H9 (cell line): ENCODE data around the gene PAMR1. TPM values are rescaled to one million over a fixed set of nuclear protein-coding genes. Genes with fewer than 3 reads are reported as not detected.

Source experiments
- DNase-seq: peaks from one replicate; pipeline ENCODE4 v3.0.0-alpha.2; 2017
- H2AFZ ChIP-seq: one replicate; pipeline ENCODE4 v1.6.1; 2013; ENCODE audit warnings: mild to moderate bottlenecking, low read length, control low read depth, moderate library complexity
- H2AK5ac ChIP-seq: 2 replicates; pipeline ENCODE4 v1.6.1; 2013; ENCODE audit warnings: low read length, control low read depth, mixed read lengths; ENCODE audit not compliant: insufficient read length
- H2BK120ac ChIP-seq: one replicate; pipeline ENCODE4 v1.6.1; 2013; ENCODE audit warnings: low read depth, mild to moderate bottlenecking, low read length, control low read depth, inconsistent platforms; ENCODE audit not compliant: poor library complexity, severe bottlenecking
- H2BK12ac ChIP-seq: 2 replicates; pipeline ENCODE4 v1.6.1; 2013; ENCODE audit warnings: low read length, control low read depth, mixed read lengths, low read depth; ENCODE audit not compliant: insufficient read length
- H2BK15ac ChIP-seq: 2 replicates; pipeline ENCODE4 v1.6.1; 2013; ENCODE audit warnings: low read depth, low read length, control low read depth
- H2BK20ac ChIP-seq: one replicate; pipeline ENCODE4 v1.6.1; 2013; ENCODE audit warnings: low read depth, mild to moderate bottlenecking, low read length, control low read depth, inconsistent platforms; ENCODE audit not compliant: poor library complexity, severe bottlenecking
- H2BK5ac ChIP-seq: 2 replicates; pipeline ENCODE4 v1.6.1; 2013; ENCODE audit warnings: low read length, control low read depth, mixed read lengths; ENCODE audit not compliant: insufficient read length
- H3K14ac ChIP-seq: 2 replicates; pipeline ENCODE4 v1.6.1; 2013; ENCODE audit warnings: low read length, control low read depth; ENCODE audit not compliant: insufficient read depth
- H3K18ac ChIP-seq: 2 replicates; pipeline ENCODE4 v1.6.1; 2013; ENCODE audit warnings: low read depth, mild to moderate bottlenecking, mixed read lengths, low read length, control low read depth; ENCODE audit not compliant: insufficient read length
- H3K23ac ChIP-seq: 2 replicates; pipeline ENCODE4 v1.6.1; 2013; ENCODE audit warnings: low read length, control low read depth, mixed read lengths, low read depth; ENCODE audit not compliant: insufficient read length
- H3K23me2 ChIP-seq: 2 replicates; pipeline ENCODE4 v1.6.1; 2013; ENCODE audit warnings: low read depth, mild to moderate bottlenecking, mixed read lengths, low read length, control low read depth; ENCODE audit not compliant: insufficient read length, poor library complexity, severe bottlenecking
- H3K27ac ChIP-seq: 2 replicates; pipeline ENCODE4 v1.5.1; 2013; ENCODE audit warnings: low read length, control low read depth, mixed read lengths, low read depth; ENCODE audit not compliant: insufficient read length
- H3K27me3 ChIP-seq: 2 replicates; pipeline ENCODE4 v1.6.1; 2013; ENCODE audit warnings: low read length, control low read depth, inconsistent platforms; ENCODE audit not compliant: insufficient read depth
- H3K4ac ChIP-seq: 2 replicates; pipeline ENCODE4 v1.6.1; 2013; ENCODE audit warnings: low read depth, mild to moderate bottlenecking, control low read depth, inconsistent platforms, low read length, moderate library complexity
- H3K4me1 ChIP-seq: 2 replicates; pipeline ENCODE4 v1.6.1; 2013; ENCODE audit warnings: low read length, control low read depth, inconsistent platforms; ENCODE audit not compliant: insufficient read depth
- H3K4me2 ChIP-seq: 2 replicates; pipeline ENCODE4 v1.6.1; 2013; ENCODE audit warnings: low read length, control low read depth, mixed read lengths; ENCODE audit not compliant: insufficient read length, insufficient read depth
- H3K56ac ChIP-seq: 2 replicates; pipeline ENCODE4 v1.6.1; 2013; ENCODE audit warnings: low read depth, mild to moderate bottlenecking, mixed read lengths, low read length, control low read depth; ENCODE audit not compliant: insufficient read length
- H3K79me1 ChIP-seq: 2 replicates; pipeline ENCODE4 v1.6.1; 2013; ENCODE audit warnings: low read depth, mild to moderate bottlenecking, moderate library complexity, low read length, control low read depth, inconsistent platforms; ENCODE audit not compliant: insufficient read depth, poor library complexity, severe bottlenecking
- H3K79me2 ChIP-seq: 2 replicates; pipeline ENCODE4 v1.6.1; 2013; ENCODE audit warnings: low read length, control low read depth, inconsistent platforms; ENCODE audit not compliant: insufficient read depth
- H3K9ac ChIP-seq: 2 replicates; pipeline ENCODE4 v1.6.1; 2013; ENCODE audit warnings: low read length, control low read depth, mixed read lengths; ENCODE audit not compliant: insufficient read length; ENCODE audit errors: extremely low read depth
- H3K9me3 ChIP-seq: one replicate; pipeline ENCODE4 v1.6.1; 2013; ENCODE audit warnings: low read depth, low read length, inconsistent platforms; ENCODE audit not compliant: control insufficient read depth
- H3T11ph ChIP-seq: one replicate; pipeline ENCODE4 v1.6.1; 2013; ENCODE audit warnings: mild to moderate bottlenecking, low read length, control low read depth, inconsistent platforms
- H4K20me1 ChIP-seq: one replicate; pipeline ENCODE4 v1.6.1; 2013; ENCODE audit not compliant: control insufficient read depth, insufficient read length, insufficient read depth
- H4K5ac ChIP-seq: 2 replicates; pipeline ENCODE4 v1.6.1; 2013; ENCODE audit warnings: low read depth, mild to moderate bottlenecking, mixed read lengths, low read length, control low read depth; ENCODE audit not compliant: insufficient read length
- H4K8ac ChIP-seq: replicated peaks from 2 replicates; pipeline ENCODE4 v1.6.1; 2013; ENCODE audit warnings: low read length, control low read depth, mixed read lengths, low read depth; ENCODE audit not compliant: insufficient read length
- H4K91ac ChIP-seq: 2 replicates; pipeline ENCODE4 v1.6.1; 2013; ENCODE audit warnings: low read depth, mild to moderate bottlenecking, moderate library complexity, mixed read lengths, low read length, control low read depth; ENCODE audit not compliant: insufficient read length
- H3K27ac Mint-ChIP-seq, 3 experiments: 2 replicates in 2 of 3; 3 replicates in 1 of 3; pipeline ENCODE4 v1.8.0; 2020 to 2021; ENCODE audit warnings: mixed read lengths in 3 of 3, mild to moderate bottlenecking in 1 of 3, moderate library complexity in 1 of 3
- H3K27me3 Mint-ChIP-seq: 2 replicates; pipeline ENCODE4 v1.8.0; 2021; ENCODE audit warnings: low read depth, mild to moderate bottlenecking, moderate library complexity, mixed read lengths
- H3K36me3 Mint-ChIP-seq, 3 experiments: 2 replicates in 2 of 3; 3 replicates in 1 of 3; pipeline ENCODE4 v1.8.0; 2020 to 2021; ENCODE audit warnings: low read depth in 3 of 3, mixed read lengths in 3 of 3; ENCODE audit not compliant: insufficient read depth in 1 of 3
- H3K4me1 Mint-ChIP-seq, 2 experiments: 2 replicates each; pipeline ENCODE4 v1.8.0; 2020; ENCODE audit warnings: mixed read lengths in 2 of 2
- H3K4me3 Mint-ChIP-seq, 2 experiments: 2 replicates in 1 of 2; 3 replicates in 1 of 2; pipeline ENCODE4 v1.8.0; 2020 to 2021; ENCODE audit warnings: mild to moderate bottlenecking in 2 of 2, mixed read lengths in 2 of 2, moderate library complexity in 1 of 2
- H3K9me3 Mint-ChIP-seq, 2 experiments: 2 replicates in 1 of 2; 3 replicates in 1 of 2; pipeline ENCODE4 v1.8.0; 2020; ENCODE audit warnings: mild to moderate bottlenecking in 2 of 2, mixed read lengths in 2 of 2, moderate library complexity in 1 of 2
- WGBS: extraction: QIAGEN DNeasy Blood & Tissue Kit; methylation state at CpG from one replicate; pipeline ENCODE4 v1.1.7; 2013; ENCODE audit warnings: missing lambda C conversion rate, low lambda C conversion rate, mixed read lengths; ENCODE audit not compliant: insufficient read length; ENCODE audit errors: extremely low coverage; 5-methylcytosine and 5-hydroxymethylcytosine counted together
- total RNA-seq: library from RNA; stranded (reverse); gene quantifications from 2 replicates; pipeline ENCODE4 v1.2.1, GENCODE V29; 2021
- TF ChIP-seq, protein P1 (sequence below): fragments of 200-600 bp; sonication (generic); conservative IDR thresholded peaks from 3 replicates; pipeline ENCODE4 v1.8.0; 2021; ENCODE audit warnings: antibody characterized with exemption, mild to moderate bottlenecking

PAMR1 gene
- total RNA-seq, 1 experiment from 2014 or later = 2.4 TPM

DNA sequence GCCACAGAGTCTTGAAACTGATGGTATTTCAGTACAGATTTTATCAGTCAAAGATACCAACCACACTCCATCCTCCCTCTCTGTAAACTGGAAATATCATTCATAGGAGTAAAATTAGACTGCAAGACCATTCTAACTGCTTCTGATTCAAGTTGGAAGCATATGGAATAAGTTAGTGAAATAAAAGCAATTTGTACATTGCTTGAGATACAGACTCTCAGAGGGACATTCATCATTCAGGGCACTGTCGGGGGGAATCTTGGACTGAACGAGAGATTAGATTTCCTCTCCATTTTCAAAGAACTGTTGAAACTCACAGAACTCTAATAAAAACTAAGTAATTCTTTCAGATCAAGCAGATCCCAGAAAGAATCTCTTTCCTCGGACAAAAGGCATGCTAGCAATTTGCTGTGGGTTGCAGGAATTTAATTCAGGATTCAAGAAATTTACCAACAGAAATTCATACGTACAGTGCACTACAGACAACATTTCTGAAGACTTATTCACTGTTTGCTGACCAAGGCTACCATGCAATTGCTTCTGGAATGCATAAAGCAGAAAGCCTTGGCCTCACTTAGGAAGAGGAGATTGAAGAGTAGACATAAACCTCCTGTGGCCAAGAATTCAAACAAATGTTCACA is 34.1 kb downstream of the PAMR1 start:
- Mint-ChIP-seq H3K4me3 (no peak overlapping the region), H3K27ac (no peak overlapping the region), H3K36me3 (no peaks in the 10 kb centered on the region; a peak in 1 of 7 replicates), H3K9me3 (no peaks in the 10 kb centered on the region), H3K27me3 (peaks cover 13% of the 10 kb centered on the region), H3K4me1 (peaks cover 3 to 8% of the 10 kb centered on the region in 2 experiments)
- Histone ChIP-seq H2BK12ac (no peak overlapping the region), H3K18ac (no peak overlapping the region), H3K27me3 (no peaks in the 10 kb centered on the region), H3K23me2 (no peaks in the 10 kb centered on the region), H4K5ac (no peak overlapping the region), H2BK15ac (no peak overlapping the region), H4K20me1 (no peaks in the 10 kb centered on the region), H4K8ac (no peak overlapping the region), H3K9ac (no peak overlapping the region), H3T11ph (no peak overlapping the region), H2AK5ac (no peak overlapping the region), H2BK120ac (no peak overlapping the region), H3K23ac (no peak overlapping the region), H3K4ac (no peak overlapping the region), H4K91ac (no peak overlapping the region), H3K4me1 (no peaks in the 10 kb centered on the region), H3K4me2 (no peak overlapping the region), H3K9me3 (no peaks in the 10 kb centered on the region), H2BK5ac (no peak overlapping the region), H3K79me2 (no peaks in the 10 kb centered on the region), H3K27ac (no peak overlapping the region), H3K56ac (no peak overlapping the region), H2BK20ac (no peak overlapping the region), H3K79me1 (no peaks in the 10 kb centered on the region), H2AFZ (no peak overlapping the region), H3K14ac (no peak overlapping the region)
- DNase-seq = no peak
- TF ChIP-seq, protein P1, sequence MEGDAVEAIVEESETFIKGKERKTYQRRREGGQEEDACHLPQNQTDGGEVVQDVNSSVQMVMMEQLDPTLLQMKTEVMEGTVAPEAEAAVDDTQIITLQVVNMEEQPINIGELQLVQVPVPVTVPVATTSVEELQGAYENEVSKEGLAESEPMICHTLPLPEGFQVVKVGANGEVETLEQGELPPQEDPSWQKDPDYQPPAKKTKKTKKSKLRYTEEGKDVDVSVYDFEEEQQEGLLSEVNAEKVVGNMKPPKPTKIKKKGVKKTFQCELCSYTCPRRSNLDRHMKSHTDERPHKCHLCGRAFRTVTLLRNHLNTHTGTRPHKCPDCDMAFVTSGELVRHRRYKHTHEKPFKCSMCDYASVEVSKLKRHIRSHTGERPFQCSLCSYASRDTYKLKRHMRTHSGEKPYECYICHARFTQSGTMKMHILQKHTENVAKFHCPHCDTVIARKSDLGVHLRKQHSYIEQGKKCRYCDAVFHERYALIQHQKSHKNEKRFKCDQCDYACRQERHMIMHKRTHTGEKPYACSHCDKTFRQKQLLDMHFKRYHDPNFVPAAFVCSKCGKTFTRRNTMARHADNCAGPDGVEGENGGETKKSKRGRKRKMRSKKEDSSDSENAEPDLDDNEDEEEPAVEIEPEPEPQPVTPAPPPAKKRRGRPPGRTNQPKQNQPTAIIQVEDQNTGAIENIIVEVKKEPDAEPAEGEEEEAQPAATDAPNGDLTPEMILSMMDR = no peak
- no CpG with 5 or more reads among the region's 4 CpGs for WGBS
